ENCODE results near the gene VAMP4.

VAMP4 gene

GRCh38 chr1:171683870-171684269 lies 58.0 kb downstream of the VAMP4 start (continued):
- TF ChIP-seq ZNF785 (tag by site-specific recombination; IDR thresholded peaks at IDR 0.05) (no peak), YY2 (tag by site-specific recombination; IDR thresholded peaks at IDR 0.05) (no peak), ZNF221 (tag by site-specific recombination; IDR thresholded peaks at IDR 0.05; ENCODE audit: borderline replicate concordance) (no peak)

DNA sequence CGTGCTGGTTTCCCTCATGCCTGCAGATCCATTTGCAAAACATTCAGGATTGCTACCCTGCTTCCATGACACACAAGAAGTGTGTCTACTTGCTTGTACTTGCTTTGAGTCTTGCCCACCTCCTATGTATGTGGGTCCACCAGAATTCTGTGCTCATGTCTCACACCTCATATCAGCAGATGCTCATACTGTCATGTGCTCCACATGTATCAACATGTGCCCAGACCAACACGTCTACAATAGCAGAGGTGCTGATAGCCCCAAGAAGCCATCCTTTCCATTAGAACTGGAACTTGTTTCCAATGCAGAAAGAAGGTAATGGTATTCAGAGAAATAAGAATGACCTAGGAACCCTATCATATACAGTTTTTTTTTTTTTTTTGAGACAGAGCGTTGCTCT lies 61.5 kb downstream of the VAMP4 start:
- POLR2A ChIA-PET = no interaction called here
- Histone ChIP-seq H3K4me3 (ENCODE audit: low read depth, low read length) (no peak overlapping the region), H3K4me1 (ENCODE audit: control insufficient read depth, insufficient read depth, low read length) (no peaks in the 10 kb centered on the region), H3K9me3 (ENCODE audit: control insufficient read depth, insufficient read depth, low read depth, low read length) (no peaks in the 10 kb centered on the region), H3K27ac (ENCODE audit: extremely low read depth, low read depth, low read length) (no peak overlapping the region), H3K36me3 (ENCODE audit: control insufficient read depth in 2 of 2, insufficient read depth in 1 of 2, low read length in 2 of 2) (no peaks in the 10 kb centered on the region)
- TF ChIP-seq ZNF302 (tag by site-specific recombination; IDR thresholded peaks at IDR 0.05; ENCODE audit: low read depth) (no peak), ZNF2 (tag by site-specific recombination; IDR thresholded peaks at IDR 0.05) (no peak), ZNF785 (tag by site-specific recombination; IDR thresholded peaks at IDR 0.05) (no peak), KLF1 (tag by site-specific recombination; IDR thresholded peaks at IDR 0.05) (no peak), HOXD13 (CRISPR knock-in tag; IDR thresholded peaks at IDR 0.05; ENCODE audit: borderline replicate concordance) (no peak), ZNF404 (tag by site-specific recombination; IDR thresholded peaks at IDR 0.05) (no peak), INSM2 (tag by site-specific recombination; IDR thresholded peaks at IDR 0.05) (no peak), ZNF623 (tag by site-specific recombination; IDR thresholded peaks at IDR 0.05) (no peak)
- TF ChIP-seq, protein P1, sequence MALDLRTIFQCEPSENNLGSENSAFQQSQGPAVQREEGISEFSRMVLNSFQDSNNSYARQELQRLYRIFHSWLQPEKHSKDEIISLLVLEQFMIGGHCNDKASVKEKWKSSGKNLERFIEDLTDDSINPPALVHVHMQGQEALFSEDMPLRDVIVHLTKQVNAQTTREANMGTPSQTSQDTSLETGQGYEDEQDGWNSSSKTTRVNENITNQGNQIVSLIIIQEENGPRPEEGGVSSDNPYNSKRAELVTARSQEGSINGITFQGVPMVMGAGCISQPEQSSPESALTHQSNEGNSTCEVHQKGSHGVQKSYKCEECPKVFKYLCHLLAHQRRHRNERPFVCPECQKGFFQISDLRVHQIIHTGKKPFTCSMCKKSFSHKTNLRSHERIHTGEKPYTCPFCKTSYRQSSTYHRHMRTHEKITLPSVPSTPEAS (tag by site-specific recombination; IDR thresholded peaks at IDR 0.05) = no peak
- TF ChIP-seq, protein P2, sequence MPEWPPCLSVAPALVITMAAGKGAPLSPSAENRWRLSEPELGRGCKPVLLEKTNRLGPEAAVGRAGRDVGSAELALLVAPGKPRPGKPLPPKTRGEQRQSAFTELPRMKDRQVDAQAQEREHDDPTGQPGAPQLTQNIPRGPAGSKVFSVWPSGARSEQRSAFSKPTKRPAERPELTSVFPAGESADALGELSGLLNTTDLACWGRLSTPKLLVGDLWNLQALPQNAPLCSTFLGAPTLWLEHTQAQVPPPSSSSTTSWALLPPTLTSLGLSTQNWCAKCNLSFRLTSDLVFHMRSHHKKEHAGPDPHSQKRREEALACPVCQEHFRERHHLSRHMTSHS (tag by site-specific recombination; IDR thresholded peaks at IDR 0.05) = no peak
- TF ChIP-seq, protein P3, sequence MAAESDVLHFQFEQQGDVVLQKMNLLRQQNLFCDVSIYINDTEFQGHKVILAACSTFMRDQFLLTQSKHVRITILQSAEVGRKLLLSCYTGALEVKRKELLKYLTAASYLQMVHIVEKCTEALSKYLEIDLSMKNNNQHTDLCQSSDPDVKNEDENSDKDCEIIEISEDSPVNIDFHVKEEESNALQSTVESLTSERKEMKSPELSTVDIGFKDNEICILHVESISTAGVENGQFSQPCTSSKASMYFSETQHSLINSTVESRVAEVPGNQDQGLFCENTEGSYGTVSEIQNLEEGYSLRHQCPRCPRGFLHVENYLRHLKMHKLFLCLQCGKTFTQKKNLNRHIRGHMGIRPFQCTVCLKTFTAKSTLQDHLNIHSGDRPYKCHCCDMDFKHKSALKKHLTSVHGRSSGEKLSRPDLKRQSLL (tag by site-specific recombination; IDR thresholded peaks at IDR 0.05) = no peak
- CTCF ChIA-PET = no interaction called here

DNA sequence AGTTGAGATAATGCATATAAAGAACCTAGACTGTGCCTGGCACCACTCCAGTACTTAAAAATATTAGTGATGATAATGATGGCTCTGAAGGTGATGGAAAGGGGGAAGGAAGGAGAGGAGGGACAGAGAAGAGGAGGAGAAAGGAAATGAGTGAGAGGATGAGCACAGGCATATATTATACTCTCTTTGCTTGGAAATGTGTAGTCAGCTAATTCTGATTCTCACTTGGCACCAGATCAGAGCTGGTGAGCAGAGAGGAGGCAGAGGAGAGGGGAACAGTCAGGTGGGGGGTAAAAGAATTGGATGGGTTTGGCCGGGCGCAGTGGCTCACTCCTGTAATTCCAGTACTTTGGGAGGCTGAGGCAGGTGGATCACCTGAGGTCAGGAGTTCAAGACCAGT lies 65.0 kb downstream of the VAMP4 start:
- Histone ChIP-seq H3K4me3 (ENCODE audit: low read depth, low read length) (no peak overlapping the region), H3K4me1 (ENCODE audit: control insufficient read depth, insufficient read depth, low read length) (no peaks in the 10 kb centered on the region), H3K9me3 (ENCODE audit: control insufficient read depth, insufficient read depth, low read depth, low read length) (no peaks in the 10 kb centered on the region), H3K27ac (ENCODE audit: extremely low read depth, low read depth, low read length) (no peak overlapping the region), H3K36me3 (ENCODE audit: control insufficient read depth in 2 of 2, insufficient read depth in 1 of 2, low read length in 2 of 2) (no peaks in the 10 kb centered on the region)
- ChIA-PET CTCF (interaction anchor here (0.5 to 1.5 kb wide), 3 partner anchors 32 to 54 kb away, joined by 3 to 4 read pairs (median 4); no protein-coding TSS in a partner anchor), POLR2A (no interaction called here)
- TF ChIP-seq ZNF146 (tag by site-specific recombination; IDR thresholded peaks at IDR 0.05) = no peak
- no peak for TF ChIP-seq HOXC10 (CRISPR knock-in tag; IDR thresholded peaks at IDR 0.05)
- no peak for TF ChIP-seq ZNF529 (tag by site-specific recombination; IDR thresholded peaks at IDR 0.05; ENCODE audit: insufficient replicate concordance)
- no peak for TF ChIP-seq GLI4 (tag by site-specific recombination; IDR thresholded peaks at IDR 0.05)
- TF ChIP-seq, protein P1 (tag by site-specific recombination; IDR thresholded peaks at IDR 0.05) = no peak
- no peak for TF ChIP-seq ZNF768 (tag by site-specific recombination; IDR thresholded peaks at IDR 0.05)
- no peak for TF ChIP-seq ZNF433 (tag by site-specific recombination; IDR thresholded peaks at IDR 0.05; ENCODE audit: low read depth)
- TF ChIP-seq, protein P4, sequence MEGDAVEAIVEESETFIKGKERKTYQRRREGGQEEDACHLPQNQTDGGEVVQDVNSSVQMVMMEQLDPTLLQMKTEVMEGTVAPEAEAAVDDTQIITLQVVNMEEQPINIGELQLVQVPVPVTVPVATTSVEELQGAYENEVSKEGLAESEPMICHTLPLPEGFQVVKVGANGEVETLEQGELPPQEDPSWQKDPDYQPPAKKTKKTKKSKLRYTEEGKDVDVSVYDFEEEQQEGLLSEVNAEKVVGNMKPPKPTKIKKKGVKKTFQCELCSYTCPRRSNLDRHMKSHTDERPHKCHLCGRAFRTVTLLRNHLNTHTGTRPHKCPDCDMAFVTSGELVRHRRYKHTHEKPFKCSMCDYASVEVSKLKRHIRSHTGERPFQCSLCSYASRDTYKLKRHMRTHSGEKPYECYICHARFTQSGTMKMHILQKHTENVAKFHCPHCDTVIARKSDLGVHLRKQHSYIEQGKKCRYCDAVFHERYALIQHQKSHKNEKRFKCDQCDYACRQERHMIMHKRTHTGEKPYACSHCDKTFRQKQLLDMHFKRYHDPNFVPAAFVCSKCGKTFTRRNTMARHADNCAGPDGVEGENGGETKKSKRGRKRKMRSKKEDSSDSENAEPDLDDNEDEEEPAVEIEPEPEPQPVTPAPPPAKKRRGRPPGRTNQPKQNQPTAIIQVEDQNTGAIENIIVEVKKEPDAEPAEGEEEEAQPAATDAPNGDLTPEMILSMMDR (tag by site-specific recombination; IDR thresholded peaks at IDR 0.05) = no peak
- TF ChIP-seq HIC1 (tag by site-specific recombination; IDR thresholded peaks at IDR 0.05) = no peak
- no peak for TF ChIP-seq ZNF692 (tag by site-specific recombination; IDR thresholded peaks at IDR 0.05)
- no peak for TF ChIP-seq ZNF221 (tag by site-specific recombination; IDR thresholded peaks at IDR 0.05; ENCODE audit: borderline replicate concordance)
